ENCODE results near the gene LEFTY2. TPM values are rescaled to one million over a fixed set of nuclear protein-coding genes. Genes with fewer than 3 reads are reported as not detected.
"Not testable (repeated sequence)": the region's sequence is repeated elsewhere in the genome, so short reads cannot be mapped to it uniquely, and the experiment has no call there.

Gene LEFTY2
- total and polyA plus RNA-seq, 7 donors = 0.03 to 1.2 (median 0.13) TPM; not detected in 2

- intact Hi-C loops (cut with DNase I) = no loop called here
- no peaks in the 10 kb centered on the region for H3K9me3 ChIP-seq
- WGBS, 3 donors = 68 to 76% (median 69%) methylated on average over 11 of the region's 11 CpGs
- no peaks in the 10 kb centered on the region for H3K4me1 ChIP-seq
- TF ChIP-seq CTCF (IDR thresholded peaks at IDR 0.05) = no peak
- H3K27ac ChIP-seq = no peak within 1 kb of the TSS
- H3K27me3 ChIP-seq (ENCODE audit: insufficient read depth in 3 of 3, low read length in 2 of 3) = peaks cover 0 to 10% (median 1%) of the 10 kb centered on the region in 3 donors
- ATAC-seq (no peak), DNase-seq (peak in 1 of 2 donors; percentile 23)
- no peaks in the 10 kb centered on the region for H3K36me3 ChIP-seq (ENCODE audit: insufficient read depth in 1 of 2, low read depth in 1 of 2)
- no peak within 1 kb of the TSS for H3K4me3 ChIP-seq
Observed at GRCh38 chr1:225888898-225889601, 52.0 kb downstream of the LEFTY2 start, which contains the start of gene LEFTY1. Gene LEFTY1 (minus strand): TSS chr1:225889146. CDS start chr1:225889066, 80 bp downstream.

- WGBS, 3 donors = 80 to 84% (median 81%) methylated on average over 18 of the region's 18 CpGs
- no peak for ATAC-seq
Observed at GRCh38 chr1:225888289-225888897, 52.6 kb downstream of the LEFTY2 start.

GRCh38 chr1:225887554-225888288 lies 53.3 kb downstream of the LEFTY2 start:
- H3K27me3 ChIP-seq (ENCODE audit: insufficient read depth in 3 of 3, low read length in 2 of 3); H3K9me3 ChIP-seq; ATAC-seq; intact Hi-C loops (cut with DNase I); H3K4me1 ChIP-seq; H3K4me3 ChIP-seq; H3K27ac ChIP-seq; H3K36me3 ChIP-seq (ENCODE audit: insufficient read depth in 1 of 2, low read depth in 1 of 2): not testable (repeated sequence)
- peak in 1 of 2 donors; percentile 25 for DNase-seq
- 20 to 28% (median 23%) methylated on average over 16 to 44 of the region's 56 CpGs for WGBS, 3 donors

More at GRCh38 chr1:225888289-225888897, 52.6 kb downstream of the LEFTY2 start:
- TF ChIP-seq CTCF (IDR thresholded peaks at IDR 0.05) = no peak
- Histone ChIP-seq H3K9me3 (no peaks in the 10 kb centered on the region), H3K4me1 (no peaks in the 10 kb centered on the region), H3K4me3 (no peak overlapping the region), H3K27ac (no peak overlapping the region), H3K36me3 (ENCODE audit: insufficient read depth in 1 of 2, low read depth in 1 of 2) (no peaks in the 10 kb centered on the region), H3K27me3 (ENCODE audit: insufficient read depth in 3 of 3, low read length in 2 of 3) (peaks cover 0 to 10% (median 1%) of the 10 kb centered on the region in 3 donors)
- DNase-seq = peak in 1 of 2 donors; percentile 26
- intact Hi-C loops (cut with DNase I) = no loop called here

- no peaks in the 10 kb centered on the region for H3K4me1 ChIP-seq
- no peak overlapping the region for H3K27ac ChIP-seq
- intact Hi-C loops (cut with DNase I) = no loop called here
- DNase-seq (no peak), ATAC-seq (no peak)
- H3K27me3 ChIP-seq (ENCODE audit: insufficient read depth in 3 of 3, low read length in 2 of 3) = peaks cover 0 to 10% (median 1%) of the 10 kb centered on the region in 3 donors
- H3K9me3 ChIP-seq = no peaks in the 10 kb centered on the region
- no peak overlapping the region for H3K4me3 ChIP-seq
- TF ChIP-seq CTCF (IDR thresholded peaks at IDR 0.05) = no peak
- 93 to 94% (median 94%) methylated on average over 7 of the region's 7 CpGs for WGBS, 3 donors
- H3K36me3 ChIP-seq (ENCODE audit: insufficient read depth in 1 of 2, low read depth in 1 of 2) = no peaks in the 10 kb centered on the region
Observed at GRCh38 chr1:225887030-225887314, 54.0 kb downstream of the LEFTY2 start.

Other genes starting within 250 kb of the LEFTY2 start
- gene SRP9, start 163.4 kb downstream of the LEFTY2 start, total RNA-seq = 100 to 1,000 TPM; 137 to 199 (median 154) TPM
- gene SRP9, start 163.4 kb downstream of the LEFTY2 start, polyA plus RNA-seq = 100 to 1,000 TPM; 137 to 216 (median 143) TPM
- 100 to 1,000 TPM in 2 of 4 donors, 10 to 100 TPM in 2; 65.8 to 209 (median 98.1) TPM for gene EPHX1, start 131.1 kb downstream of the LEFTY2 start, total RNA-seq
- 100 to 1,000 TPM in 1 of 3 donors, 10 to 100 TPM in 2; 19.4 to 118 (median 60.4) TPM for gene EPHX1, start 131.1 kb downstream of the LEFTY2 start, polyA plus RNA-seq
- gene TMEM63A, start 58.8 kb downstream of the LEFTY2 start, total RNA-seq = 10 to 100 TPM; 12.7 to 17.9 (median 16.0) TPM
- gene TMEM63A, start 58.8 kb downstream of the LEFTY2 start, polyA plus RNA-seq = 10 to 100 TPM in 2 of 3 donors, 1 to 10 TPM in 1; 7.1 to 14.2 (median 11.4) TPM
- under 1 TPM in 1 of 4 donors, not detected in 3; 0.26 TPM for gene LEFTY1, start 52.1 kb downstream of the LEFTY2 start, total RNA-seq
- under 1 TPM in 2 of 3 donors, not detected in 1; 0.08 to 0.13 TPM for gene LEFTY1, start 52.1 kb downstream of the LEFTY2 start, polyA plus RNA-seq
- 10 to 100 TPM; 46.0 to 59.4 (median 53.7) TPM for gene PYCR2, start 17.0 kb downstream of the LEFTY2 start, total RNA-seq
- gene PYCR2, start 17.0 kb downstream of the LEFTY2 start, polyA plus RNA-seq = 10 to 100 TPM; 34.9 to 70.2 (median 41.4) TPM
- gene SDE2, start 58.1 kb upstream of the LEFTY2 start, total RNA-seq = 10 to 100 TPM; 17.4 to 27.7 (median 22.1) TPM
- 10 to 100 TPM in 1 of 3 donors, 1 to 10 TPM in 2; 8.1 to 19.5 (median 9.7) TPM for gene SDE2, start 58.1 kb upstream of the LEFTY2 start, polyA plus RNA-seq
- 100 to 1,000 TPM; 187 to 284 (median 210) TPM for gene H3-3A, start 121.5 kb upstream of the LEFTY2 start, total RNA-seq
- gene H3-3A, start 121.5 kb upstream of the LEFTY2 start, polyA plus RNA-seq = 100 to 1,000 TPM; 210 to 222 (median 210) TPM
- gene ACBD3, start 245.5 kb upstream of the LEFTY2 start, total RNA-seq = 10 to 100 TPM; 27.5 to 35.0 (median 29.4) TPM
- 10 to 100 TPM; 13.4 to 32.4 (median 21.7) TPM for gene ACBD3, start 245.5 kb upstream of the LEFTY2 start, polyA plus RNA-seq